Stimulated activated CD8-positive, alpha-beta memory T cell treated with anti-CD3 and anti-CD28 coated beads, Interleukin-2, amount 100 ng/mL, for 1 hour (primary cell): ENCODE results near the gene CFAP91.

Experiments
- DNase-seq, 2 donors: peaks; one replicate each; pipeline ENCODE4 v3.0.0-alpha.2; 2020; ENCODE audit warnings: low read depth in 2 of 2

The CFAP91 gene

DNA sequence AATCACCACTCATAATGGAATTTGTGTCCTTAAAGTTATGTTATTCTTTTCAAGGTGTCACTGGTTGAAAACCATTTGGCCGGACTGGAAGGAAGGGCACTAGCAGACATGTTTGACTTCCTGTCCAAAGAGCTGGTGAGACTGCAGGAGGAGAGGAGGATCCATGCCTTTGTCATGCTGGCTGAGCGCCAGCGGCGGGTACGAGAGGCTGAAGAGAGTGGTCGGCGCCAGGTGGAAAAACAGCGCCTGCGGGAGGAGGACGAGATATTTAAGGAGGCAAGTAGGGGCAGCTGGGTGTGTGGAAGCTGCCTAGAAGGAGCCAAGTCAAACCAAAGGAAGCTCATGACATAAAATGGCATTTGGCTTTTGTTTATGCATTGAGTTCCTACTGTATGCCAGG is 41.1 kb downstream of the CFAP91 start:
- DNase-seq: no peak

DNA sequence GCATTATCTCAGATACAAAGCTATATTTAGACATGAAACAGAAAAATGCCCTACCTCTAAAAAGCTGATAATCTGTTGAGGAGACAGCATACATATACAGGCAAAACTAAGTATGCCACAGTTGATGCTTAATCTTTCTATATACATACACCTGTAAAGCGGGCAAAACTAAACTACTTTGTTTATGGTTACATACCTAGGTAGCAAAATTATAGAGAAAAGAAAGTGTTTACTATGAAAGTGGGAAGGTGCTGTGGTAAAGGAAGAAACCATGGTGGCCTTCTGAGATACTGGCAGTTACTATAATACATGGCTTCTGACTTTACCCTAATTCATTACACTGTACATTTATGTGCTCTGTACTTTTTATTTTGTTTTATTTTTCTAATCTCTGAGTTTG is 43.1 kb downstream of the CFAP91 start:
- no peak for DNase-seq

DNA sequence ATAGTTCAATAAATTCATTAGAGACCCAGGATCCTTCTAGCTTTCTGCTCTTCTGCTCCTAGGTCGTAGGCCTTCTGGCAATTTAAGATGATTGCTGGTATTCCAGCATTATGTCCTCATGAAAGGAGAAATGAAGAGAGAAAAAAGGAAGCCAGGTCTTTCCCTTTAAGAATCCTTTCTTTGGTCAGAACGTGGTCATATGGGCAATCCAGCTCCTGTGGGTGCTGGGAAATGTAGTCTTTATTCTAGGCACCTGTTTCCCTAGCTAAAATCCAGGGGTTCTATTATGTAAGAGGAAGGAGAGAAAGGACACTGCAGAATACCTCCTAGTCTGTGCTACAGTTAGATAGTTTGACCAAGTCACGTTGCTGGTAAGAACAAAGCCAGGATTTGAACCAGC is 43.6 kb downstream of the CFAP91 start:
- no peak for DNase-seq

DNA sequence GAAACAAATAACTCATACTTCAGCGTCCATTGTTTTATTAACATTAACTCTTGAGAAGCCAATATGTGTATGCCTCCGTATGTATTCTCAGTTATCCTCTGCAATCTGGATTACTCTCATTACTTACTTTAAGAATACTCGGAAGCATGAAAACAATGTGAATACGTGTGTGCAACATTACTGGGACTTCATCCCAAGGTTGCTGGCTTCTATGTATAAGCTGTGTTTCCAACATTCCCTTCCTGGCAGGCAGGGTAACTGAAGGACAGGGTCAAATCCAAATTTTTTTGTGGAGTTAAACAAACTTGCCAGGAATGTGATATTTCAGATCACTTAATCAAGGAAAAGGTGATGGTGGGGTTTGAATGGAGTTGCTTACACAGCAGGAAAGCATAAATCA is 44.5 kb downstream of the CFAP91 start:
- no peak for DNase-seq

DNA sequence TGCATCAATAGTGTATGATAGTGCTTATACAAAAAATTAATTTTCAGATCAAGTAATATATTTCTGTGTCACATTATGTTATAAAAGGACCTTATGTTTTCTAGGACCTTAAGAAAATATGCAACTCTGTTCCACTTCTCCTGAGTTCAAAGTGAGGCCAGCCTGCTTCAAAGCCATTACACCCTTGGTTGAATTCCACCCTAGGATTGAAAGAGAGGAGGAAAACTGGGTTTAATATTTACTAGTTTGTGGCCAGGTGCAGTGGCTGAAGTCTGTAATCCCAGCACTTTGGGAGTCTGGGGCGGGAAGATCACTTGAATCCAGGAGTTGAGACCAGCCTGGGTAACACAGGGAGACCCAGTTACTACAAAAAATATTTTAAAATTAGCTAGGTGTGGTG is 46.2 kb downstream of the CFAP91 start:
- DNase-seq: no peak

DNA sequence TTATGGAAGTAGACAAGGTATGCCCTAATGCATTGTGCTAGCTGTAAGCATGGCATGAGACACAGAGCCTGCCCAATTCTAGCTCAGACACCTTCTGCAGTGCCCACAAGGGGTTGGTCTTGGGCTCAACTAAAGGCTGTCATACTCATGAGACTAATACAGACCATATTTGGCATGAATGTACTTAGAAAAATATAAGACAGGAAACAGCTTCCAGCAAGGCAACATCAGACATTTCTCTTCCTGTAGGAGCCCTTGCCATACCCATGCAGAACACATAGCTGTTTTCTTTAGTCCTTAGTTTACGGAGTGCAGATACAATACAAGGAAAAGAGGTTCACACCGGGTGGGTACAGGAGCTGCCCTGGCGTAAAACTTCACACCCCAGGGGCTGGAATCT is 48.6 kb downstream of the CFAP91 start:
- no peak for DNase-seq
